ENCODE results near the gene TRPM6.

TRPM6 gene

DNA sequence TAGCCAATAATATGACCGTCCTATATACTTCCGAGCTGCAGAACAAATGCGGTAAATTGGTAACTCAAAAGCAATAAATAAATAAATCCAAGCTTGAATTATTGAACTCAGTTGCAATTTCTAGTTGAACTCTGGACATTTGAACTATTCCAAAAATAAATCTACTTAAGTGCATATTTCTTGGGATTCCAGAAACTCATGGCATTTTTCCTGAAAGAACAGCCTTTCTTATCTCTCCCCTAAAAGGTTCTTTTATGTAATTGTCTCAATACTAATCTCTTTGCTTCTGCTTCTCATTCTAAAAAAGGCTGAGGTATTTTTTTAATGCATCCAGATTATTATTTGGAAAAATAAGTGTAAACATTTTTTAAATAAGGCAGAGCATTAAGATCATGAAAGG is 131.7 kb downstream of the TRPM6 start:
- H3K27me3 ChIP-seq (replicated peaks; ENCODE audit: insufficient read depth, low read length) = no peaks in the 10 kb centered on the region
- no peaks in the 10 kb centered on the region for H4K20me1 ChIP-seq (ENCODE audit: insufficient read depth, low read length)
- no peak overlapping the region for H3K4me3 ChIP-seq (ENCODE audit: low read length)
- no peaks in the 10 kb centered on the region for H3K9me2 ChIP-seq (replicated peaks; ENCODE audit: insufficient read depth, low read length)
- DNase-seq = no peak
- no peaks in the 10 kb centered on the region for H3K36me3 ChIP-seq (replicated peaks; ENCODE audit: insufficient read depth, low read length)
- H3K9ac ChIP-seq (ENCODE audit: low read length) = no peak overlapping the region
- TF ChIP-seq CTCF (IDR thresholded peaks at IDR 0.05; ENCODE audit: low read length) (no peak), EZH2 (optimal IDR thresholded peaks at IDR 0.05; ENCODE audit: low read depth, low read length) (no peak), EZH2phosphoT487 (IDR thresholded peaks at IDR 0.05; ENCODE audit: low read length) (no peak)
- no peaks in the 10 kb centered on the region for H3K4me1 ChIP-seq (ENCODE audit: low read length)
- H3K9me3 ChIP-seq (replicated peaks; ENCODE audit: insufficient read depth, low read length) = no peaks in the 10 kb centered on the region
- no peak overlapping the region for H3K4me2 ChIP-seq (ENCODE audit: low read depth, low read length)
- H3K79me2 ChIP-seq (ENCODE audit: low read length) = no peaks in the 10 kb centered on the region
- no peaks in the 10 kb centered on the region for H3F3A ChIP-seq (ENCODE audit: insufficient read depth, low read length)
- H3K27ac ChIP-seq (ENCODE audit: low read length) = no peak overlapping the region
- no peak overlapping the region for H2AFZ ChIP-seq (ENCODE audit: low read length)

- Histone ChIP-seq H3K4me2 (ENCODE audit: low read depth, low read length) (no peak overlapping the region), H3K9me3 (replicated peaks; ENCODE audit: insufficient read depth, low read length) (no peaks in the 10 kb centered on the region), H3K79me2 (ENCODE audit: low read length) (no peaks in the 10 kb centered on the region), H3K36me3 (replicated peaks; ENCODE audit: insufficient read depth, low read length) (no peaks in the 10 kb centered on the region), H3K4me3 (ENCODE audit: low read length) (no peak overlapping the region), H3K4me1 (ENCODE audit: low read length) (no peaks in the 10 kb centered on the region), H3F3A (ENCODE audit: insufficient read depth, low read length) (no peaks in the 10 kb centered on the region), H4K20me1 (ENCODE audit: insufficient read depth, low read length) (no peaks in the 10 kb centered on the region), H3K27ac (ENCODE audit: low read length) (no peak overlapping the region), H3K27me3 (replicated peaks; ENCODE audit: insufficient read depth, low read length) (no peaks in the 10 kb centered on the region), H2AFZ (ENCODE audit: low read length) (no peak overlapping the region), H3K9ac (ENCODE audit: low read length) (no peak overlapping the region), H3K9me2 (replicated peaks; ENCODE audit: insufficient read depth, low read length) (no peaks in the 10 kb centered on the region)
- TF ChIP-seq EZH2 (optimal IDR thresholded peaks at IDR 0.05; ENCODE audit: low read depth, low read length) (no peak), CTCF (IDR thresholded peaks at IDR 0.05; ENCODE audit: low read length) (no peak), EZH2phosphoT487 (IDR thresholded peaks at IDR 0.05; ENCODE audit: low read length) (no peak)
- DNase-seq = no peak
These were observed 132.4 kb downstream of the TRPM6 start for GRCh38 chr9:74755355-74755754.

DNA sequence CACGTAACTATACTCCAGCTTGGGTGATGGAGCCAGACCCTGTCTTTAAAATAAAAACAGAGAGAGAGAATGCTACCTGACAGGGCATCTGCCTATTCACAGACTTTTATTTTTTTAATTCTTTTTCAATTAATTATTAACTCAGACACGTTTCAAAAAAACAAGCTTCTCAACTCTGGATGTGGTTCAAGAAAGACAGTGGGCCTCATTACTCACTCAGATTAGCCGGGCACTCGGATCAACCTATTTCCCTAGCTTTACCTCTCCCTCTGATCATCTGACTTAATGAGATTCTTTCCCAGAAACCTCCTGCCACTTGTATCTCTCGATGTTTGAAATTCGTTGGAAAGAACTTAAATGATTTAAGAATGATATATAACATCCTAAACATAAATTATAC is 134.1 kb downstream of the TRPM6 start:
- no peak for DNase-seq

More for the DNA sequence above, 134.1 kb downstream of the TRPM6 start:
- TF ChIP-seq EZH2phosphoT487 (IDR thresholded peaks at IDR 0.05; ENCODE audit: low read length) (no peak), EZH2 (optimal IDR thresholded peaks at IDR 0.05; ENCODE audit: low read depth, low read length) (no peak), CTCF (IDR thresholded peaks at IDR 0.05; ENCODE audit: low read length) (no peak)
- no peaks in the 10 kb centered on the region for H3K27me3 ChIP-seq (replicated peaks; ENCODE audit: insufficient read depth, low read length)
- no peaks in the 10 kb centered on the region for H3K9me2 ChIP-seq (replicated peaks; ENCODE audit: insufficient read depth, low read length)
- no peaks in the 10 kb centered on the region for H3K4me1 ChIP-seq (ENCODE audit: low read length)
- H3K4me2 ChIP-seq (ENCODE audit: low read depth, low read length) = no peak overlapping the region
- no peaks in the 10 kb centered on the region for H3K9me3 ChIP-seq (replicated peaks; ENCODE audit: insufficient read depth, low read length)
- no peak overlapping the region for H3K9ac ChIP-seq (ENCODE audit: low read length)
- no peak overlapping the region for H3K27ac ChIP-seq (ENCODE audit: low read length)
- no peaks in the 10 kb centered on the region for H3K79me2 ChIP-seq (ENCODE audit: low read length)
- no peak overlapping the region for H3K4me3 ChIP-seq (ENCODE audit: low read length)
- no peak overlapping the region for H2AFZ ChIP-seq (ENCODE audit: low read length)
- no peaks in the 10 kb centered on the region for H3K36me3 ChIP-seq (replicated peaks; ENCODE audit: insufficient read depth, low read length)
- H3F3A ChIP-seq (ENCODE audit: insufficient read depth, low read length) = no peaks in the 10 kb centered on the region
- H4K20me1 ChIP-seq (ENCODE audit: insufficient read depth, low read length) = no peaks in the 10 kb centered on the region
